ENCODE results near the gene DUOX1.

GRCh38 chr15:45095661-45096060, 34.1 kb upstream of the DUOX1 start:
- no peak for TF ChIP-seq POLR2A (IDR thresholded peaks at IDR 0.05)
- TF ChIP-seq, protein P1, sequence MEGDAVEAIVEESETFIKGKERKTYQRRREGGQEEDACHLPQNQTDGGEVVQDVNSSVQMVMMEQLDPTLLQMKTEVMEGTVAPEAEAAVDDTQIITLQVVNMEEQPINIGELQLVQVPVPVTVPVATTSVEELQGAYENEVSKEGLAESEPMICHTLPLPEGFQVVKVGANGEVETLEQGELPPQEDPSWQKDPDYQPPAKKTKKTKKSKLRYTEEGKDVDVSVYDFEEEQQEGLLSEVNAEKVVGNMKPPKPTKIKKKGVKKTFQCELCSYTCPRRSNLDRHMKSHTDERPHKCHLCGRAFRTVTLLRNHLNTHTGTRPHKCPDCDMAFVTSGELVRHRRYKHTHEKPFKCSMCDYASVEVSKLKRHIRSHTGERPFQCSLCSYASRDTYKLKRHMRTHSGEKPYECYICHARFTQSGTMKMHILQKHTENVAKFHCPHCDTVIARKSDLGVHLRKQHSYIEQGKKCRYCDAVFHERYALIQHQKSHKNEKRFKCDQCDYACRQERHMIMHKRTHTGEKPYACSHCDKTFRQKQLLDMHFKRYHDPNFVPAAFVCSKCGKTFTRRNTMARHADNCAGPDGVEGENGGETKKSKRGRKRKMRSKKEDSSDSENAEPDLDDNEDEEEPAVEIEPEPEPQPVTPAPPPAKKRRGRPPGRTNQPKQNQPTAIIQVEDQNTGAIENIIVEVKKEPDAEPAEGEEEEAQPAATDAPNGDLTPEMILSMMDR (IDR thresholded peaks at IDR 0.05) = no peak
